GM23338 (cell line): ENCODE measurements around the gene HSPG2. TPM values are rescaled to one million over a fixed set of nuclear protein-coding genes. Genes with fewer than 3 reads are reported as not detected.

ENCODE experiments used
- ATAC-seq: fragments of 200-7000 bp; cut with Tn5 transposase; 3 replicates; pipeline ENCODE4 v1.9.1; 2020
- DNase-seq: peaks from one replicate; pipeline ENCODE4 v3.0.0-alpha.2; 2015; ENCODE audit warnings: low spot score
- H2AFZ ChIP-seq: fragments of 200-600 bp; sonication (generic); 2 replicates; pipeline ENCODE4 v1.8.0; 2016; ENCODE audit warnings: antibody characterized with exemption, mild to moderate bottlenecking, moderate library complexity
- H3F3A ChIP-seq: fragments of 200-600 bp; sonication (generic); replicated peaks from 2 replicates; pipeline ENCODE4 v1.8.0; 2017; ENCODE audit warnings: antibody characterized with exemption, mixed run types, low read depth
- H3K27ac ChIP-seq: fragments of 200-600 bp; sonication (generic); 2 replicates; pipeline ENCODE4 v1.6.1; 2016; ENCODE audit warnings: low read depth
- H3K27me3 ChIP-seq: fragments of 200-600 bp; sonication (generic); 2 replicates; pipeline ENCODE4 v1.8.0; 2016; ENCODE audit warnings: mild to moderate bottlenecking, mixed run types, moderate library complexity; ENCODE audit not compliant: insufficient read depth
- H3K36me3 ChIP-seq: fragments of 200-600 bp; sonication (generic); 2 replicates; pipeline ENCODE4 v1.8.0; 2016; ENCODE audit warnings: mild to moderate bottlenecking; ENCODE audit not compliant: insufficient read depth
- H3K4me1 ChIP-seq: fragments of 200-600 bp; sonication (generic); 2 replicates; pipeline ENCODE4 v1.8.0; 2016; ENCODE audit warnings: mild to moderate bottlenecking, moderate library complexity; ENCODE audit not compliant: insufficient read depth
- H3K4me2 ChIP-seq: fragments of 200-600 bp; sonication (generic); 2 replicates; pipeline ENCODE4 v1.7.1; 2017; ENCODE audit warnings: mixed run types
- H3K4me3 ChIP-seq: fragments of 200-600 bp; sonication (generic); 2 replicates; pipeline ENCODE4 v1.6.1; 2016; ENCODE audit warnings: mixed run types
- H3K79me2 ChIP-seq: fragments of 200-600 bp; sonication (generic); replicated peaks from 2 replicates; pipeline ENCODE4 v1.8.0; 2017; ENCODE audit warnings: mild to moderate bottlenecking; ENCODE audit not compliant: insufficient read depth
- H3K9me2 ChIP-seq: fragments of 200-600 bp; sonication (generic); 2 replicates; pipeline ENCODE4 v1.8.0; 2017; ENCODE audit not compliant: insufficient read depth
- H4K20me1 ChIP-seq: fragments of 200-600 bp; sonication (generic); replicated peaks from 2 replicates; pipeline ENCODE4 v1.8.0; 2017; ENCODE audit warnings: mild to moderate bottlenecking; ENCODE audit not compliant: insufficient read depth
- H3K27ac Mint-ChIP-seq: 2 replicates; pipeline ENCODE4 v1.8.0; 2020; ENCODE audit warnings: inconsistent platforms, mild to moderate bottlenecking, moderate library complexity, mixed read lengths
- H3K27me3 Mint-ChIP-seq: 3 replicates; pipeline ENCODE4 v1.8.0; 2022; ENCODE audit warnings: low read depth, mild to moderate bottlenecking, moderate library complexity, mixed read lengths, inconsistent platforms; ENCODE audit not compliant: insufficient read depth, poor library complexity
- H3K36me3 Mint-ChIP-seq: 3 replicates; pipeline ENCODE4 v1.8.0; 2021; ENCODE audit warnings: low read depth, mild to moderate bottlenecking, inconsistent platforms, moderate library complexity, mixed read lengths
- H3K4me1 Mint-ChIP-seq: 3 replicates; pipeline ENCODE4 v1.8.0; 2020; ENCODE audit warnings: mild to moderate bottlenecking, inconsistent platforms, mixed read lengths
- H3K4me3 Mint-ChIP-seq: 3 replicates; pipeline ENCODE4 v1.8.0; 2021; ENCODE audit warnings: moderate library complexity, mild to moderate bottlenecking, inconsistent platforms, mixed read lengths
- H3K9me3 Mint-ChIP-seq: 3 replicates; pipeline ENCODE4 v1.8.0; 2020; ENCODE audit warnings: moderate library complexity, mild to moderate bottlenecking, inconsistent platforms, mixed read lengths
- CREB1 ChIP-seq: fragments of 250-450 bp; sonication (Bioruptor Pico); IDR thresholded peaks from 2 replicates; pipeline ENCODE4 v1.5.0; 2020; ENCODE audit warnings: low read depth, mild to moderate bottlenecking, moderate library complexity
- EZH2phosphoT487 ChIP-seq: fragments of 200-600 bp; sonication (generic); IDR thresholded peaks from one replicate; pipeline ENCODE4 v1.8.1; 2018; ENCODE audit warnings: antibody characterized with exemption; ENCODE audit not compliant: unreplicated experiment
- JUNB ChIP-seq: IDR thresholded peaks from one replicate; pipeline ENCODE4 v1.6.1; 2016; ENCODE audit warnings: antibody characterized with exemption; ENCODE audit not compliant: unreplicated experiment
- ZNF331 ChIP-seq: fragments of 250-450 bp; sonication (Bioruptor Pico); IDR thresholded peaks from 2 replicates; pipeline ENCODE4 v1.5.0; 2020; ENCODE audit warnings: low read depth, mild to moderate bottlenecking, moderate library complexity
- polyA plus RNA-seq: library from polyadenylated mRNA; unstranded; fragments of >200 nt; fragmentation: Nextera tagmentation; extraction: Ambion mirVana; gene quantifications from 2 replicates; pipeline ENCODE4 v1.2.1, GENCODE V29; 2016
- total RNA-seq: library from RNA; depleted of rRNA; stranded (reverse); fragments of >200 nt; shearing (Covaris generic); gene quantifications from 2 replicates; pipeline ENCODE4 v1.2.3, GENCODE V29; 2014
- TF ChIP-seq, protein P1 (sequence below): IDR thresholded peaks from one replicate; pipeline ENCODE4 v1.6.1; 2018; ENCODE audit warnings: antibody characterized with exemption; ENCODE audit not compliant: unreplicated experiment
- TF ChIP-seq, protein P2 (sequence below): fragments of 250-450 bp; sonication (Bioruptor Pico); IDR thresholded peaks from 2 replicates; pipeline ENCODE4 v1.5.0; 2020; ENCODE audit warnings: mild to moderate bottlenecking, moderate library complexity

Gene HSPG2
- total and polyA plus RNA-seq, 2 experiments from 2014 or later: 14.9 to 70.8 TPM

DNA sequence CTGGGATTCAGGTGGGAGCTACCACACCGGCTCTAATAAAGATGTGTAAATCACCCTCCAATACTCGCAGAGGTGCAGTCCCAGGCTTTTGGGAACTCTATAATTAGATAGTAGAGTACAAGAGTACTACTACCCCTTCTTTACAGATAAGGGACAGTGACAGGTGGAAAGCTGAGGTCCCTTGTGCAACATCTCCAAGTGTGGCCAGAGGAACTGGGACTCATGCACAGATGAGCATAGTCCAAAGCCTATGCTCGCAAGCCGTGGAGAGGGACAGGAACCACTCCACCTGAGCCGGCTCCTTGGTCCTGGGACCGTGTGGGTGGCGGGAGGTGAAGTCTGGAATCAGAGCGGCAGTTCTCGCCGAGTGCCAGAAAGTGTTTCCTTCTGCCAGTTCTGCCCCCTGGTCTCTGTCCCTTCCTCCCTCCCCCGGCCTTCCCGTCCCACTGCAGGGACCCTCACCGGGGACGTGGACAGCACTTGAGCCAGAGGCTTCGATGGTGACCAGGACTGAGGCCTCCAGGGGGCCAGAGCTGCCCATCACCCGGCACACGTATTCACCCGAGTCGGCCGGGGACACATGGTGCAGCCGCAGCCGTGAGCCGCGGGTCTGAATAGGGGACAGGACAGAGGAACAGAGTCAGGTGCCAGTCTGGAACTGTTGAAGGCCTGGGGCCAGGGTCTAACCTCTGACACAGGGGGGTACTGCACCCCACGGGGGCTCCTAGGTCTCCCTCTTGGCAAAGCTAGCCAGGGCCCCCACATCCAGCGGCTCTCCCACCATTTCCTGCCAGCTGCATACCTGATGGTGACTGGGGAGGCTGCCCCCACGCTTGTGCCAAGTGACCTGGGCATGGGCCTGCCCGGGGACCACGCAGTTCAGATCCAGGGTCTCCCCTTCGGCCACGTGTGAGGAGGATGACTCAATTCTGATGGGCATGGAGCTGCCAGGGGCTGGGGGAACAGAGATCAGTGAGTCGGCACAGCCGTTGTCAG, 91.2 kb downstream of the HSPG2 start:
- Mint-ChIP-seq H3K27ac (no peak overlapping the region), H3K4me1 (no peaks in the 10 kb centered on the region), H3K4me3 (no peak overlapping the region), H3K27me3 (peaks cover 4% of the 10 kb centered on the region), H3K36me3 (peaks cover 17% of the 10 kb centered on the region), H3K9me3 (no peaks in the 10 kb centered on the region)
- Histone ChIP-seq H3K36me3 (no peaks in the 10 kb centered on the region), H3K27me3 (no peaks in the 10 kb centered on the region), H3K79me2 (no peaks in the 10 kb centered on the region), H3F3A (no peaks in the 10 kb centered on the region), H4K20me1 (no peaks in the 10 kb centered on the region), H3K27ac (no peak overlapping the region), H3K4me1 (no peaks in the 10 kb centered on the region), H3K4me2 (no peak overlapping the region), H2AFZ (no peak overlapping the region), H3K9me2 (no peaks in the 10 kb centered on the region), H3K4me3 (no peak overlapping the region)
- no peak for ATAC-seq
- DNase-seq: no peak
- TF ChIP-seq CREB1: no peak
- TF ChIP-seq, protein P1, sequence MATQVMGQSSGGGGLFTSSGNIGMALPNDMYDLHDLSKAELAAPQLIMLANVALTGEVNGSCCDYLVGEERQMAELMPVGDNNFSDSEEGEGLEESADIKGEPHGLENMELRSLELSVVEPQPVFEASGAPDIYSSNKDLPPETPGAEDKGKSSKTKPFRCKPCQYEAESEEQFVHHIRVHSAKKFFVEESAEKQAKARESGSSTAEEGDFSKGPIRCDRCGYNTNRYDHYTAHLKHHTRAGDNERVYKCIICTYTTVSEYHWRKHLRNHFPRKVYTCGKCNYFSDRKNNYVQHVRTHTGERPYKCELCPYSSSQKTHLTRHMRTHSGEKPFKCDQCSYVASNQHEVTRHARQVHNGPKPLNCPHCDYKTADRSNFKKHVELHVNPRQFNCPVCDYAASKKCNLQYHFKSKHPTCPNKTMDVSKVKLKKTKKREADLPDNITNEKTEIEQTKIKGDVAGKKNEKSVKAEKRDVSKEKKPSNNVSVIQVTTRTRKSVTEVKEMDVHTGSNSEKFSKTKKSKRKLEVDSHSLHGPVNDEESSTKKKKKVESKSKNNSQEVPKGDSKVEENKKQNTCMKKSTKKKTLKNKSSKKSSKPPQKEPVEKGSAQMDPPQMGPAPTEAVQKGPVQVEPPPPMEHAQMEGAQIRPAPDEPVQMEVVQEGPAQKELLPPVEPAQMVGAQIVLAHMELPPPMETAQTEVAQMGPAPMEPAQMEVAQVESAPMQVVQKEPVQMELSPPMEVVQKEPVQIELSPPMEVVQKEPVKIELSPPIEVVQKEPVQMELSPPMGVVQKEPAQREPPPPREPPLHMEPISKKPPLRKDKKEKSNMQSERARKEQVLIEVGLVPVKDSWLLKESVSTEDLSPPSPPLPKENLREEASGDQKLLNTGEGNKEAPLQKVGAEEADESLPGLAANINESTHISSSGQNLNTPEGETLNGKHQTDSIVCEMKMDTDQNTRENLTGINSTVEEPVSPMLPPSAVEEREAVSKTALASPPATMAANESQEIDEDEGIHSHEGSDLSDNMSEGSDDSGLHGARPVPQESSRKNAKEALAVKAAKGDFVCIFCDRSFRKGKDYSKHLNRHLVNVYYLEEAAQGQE: no peak

DNA sequence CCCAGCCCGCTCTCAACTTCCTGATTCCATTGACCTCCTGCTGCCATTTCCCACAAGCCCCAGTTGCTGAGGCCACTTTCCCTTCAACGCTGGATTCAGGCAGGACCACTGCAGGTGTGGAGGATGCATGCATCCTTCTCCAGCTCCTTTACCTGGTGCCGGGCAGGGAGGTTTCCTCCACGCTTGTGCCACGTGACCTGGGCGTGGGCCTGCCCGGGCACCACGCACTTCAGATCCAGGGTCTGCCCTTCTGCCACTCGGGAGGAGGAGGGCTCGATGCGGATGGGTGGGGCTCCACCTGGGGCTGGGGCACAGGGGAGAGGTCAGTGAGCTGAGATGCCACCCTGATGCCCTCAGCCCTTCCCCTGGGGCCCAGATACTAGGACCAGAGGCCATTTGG, 93.1 kb downstream of the HSPG2 start:
- no peaks in the 10 kb centered on the region for H3K9me3 Mint-ChIP-seq
- Histone ChIP-seq H3K27me3 (no peaks in the 10 kb centered on the region), H3F3A (no peaks in the 10 kb centered on the region), H3K36me3 (no peaks in the 10 kb centered on the region), H3K4me3 (no peak overlapping the region), H3K9me2 (no peaks in the 10 kb centered on the region), H3K4me2 (no peak overlapping the region), H3K4me1 (no peaks in the 10 kb centered on the region), H3K27ac (no peak overlapping the region), H4K20me1 (no peaks in the 10 kb centered on the region), H3K79me2 (no peaks in the 10 kb centered on the region), H2AFZ (no peak overlapping the region)
- ATAC-seq (no peak), DNase-seq (no peak)
- peaks cover 4% of the 10 kb centered on the region for H3K27me3 Mint-ChIP-seq
- H3K4me1 Mint-ChIP-seq: no peaks in the 10 kb centered on the region
- peaks cover 18% of the 10 kb centered on the region for H3K36me3 Mint-ChIP-seq
- no peak overlapping the region for H3K4me3 Mint-ChIP-seq
- no peak overlapping the region for H3K27ac Mint-ChIP-seq
- TF ChIP-seq, protein P2, sequence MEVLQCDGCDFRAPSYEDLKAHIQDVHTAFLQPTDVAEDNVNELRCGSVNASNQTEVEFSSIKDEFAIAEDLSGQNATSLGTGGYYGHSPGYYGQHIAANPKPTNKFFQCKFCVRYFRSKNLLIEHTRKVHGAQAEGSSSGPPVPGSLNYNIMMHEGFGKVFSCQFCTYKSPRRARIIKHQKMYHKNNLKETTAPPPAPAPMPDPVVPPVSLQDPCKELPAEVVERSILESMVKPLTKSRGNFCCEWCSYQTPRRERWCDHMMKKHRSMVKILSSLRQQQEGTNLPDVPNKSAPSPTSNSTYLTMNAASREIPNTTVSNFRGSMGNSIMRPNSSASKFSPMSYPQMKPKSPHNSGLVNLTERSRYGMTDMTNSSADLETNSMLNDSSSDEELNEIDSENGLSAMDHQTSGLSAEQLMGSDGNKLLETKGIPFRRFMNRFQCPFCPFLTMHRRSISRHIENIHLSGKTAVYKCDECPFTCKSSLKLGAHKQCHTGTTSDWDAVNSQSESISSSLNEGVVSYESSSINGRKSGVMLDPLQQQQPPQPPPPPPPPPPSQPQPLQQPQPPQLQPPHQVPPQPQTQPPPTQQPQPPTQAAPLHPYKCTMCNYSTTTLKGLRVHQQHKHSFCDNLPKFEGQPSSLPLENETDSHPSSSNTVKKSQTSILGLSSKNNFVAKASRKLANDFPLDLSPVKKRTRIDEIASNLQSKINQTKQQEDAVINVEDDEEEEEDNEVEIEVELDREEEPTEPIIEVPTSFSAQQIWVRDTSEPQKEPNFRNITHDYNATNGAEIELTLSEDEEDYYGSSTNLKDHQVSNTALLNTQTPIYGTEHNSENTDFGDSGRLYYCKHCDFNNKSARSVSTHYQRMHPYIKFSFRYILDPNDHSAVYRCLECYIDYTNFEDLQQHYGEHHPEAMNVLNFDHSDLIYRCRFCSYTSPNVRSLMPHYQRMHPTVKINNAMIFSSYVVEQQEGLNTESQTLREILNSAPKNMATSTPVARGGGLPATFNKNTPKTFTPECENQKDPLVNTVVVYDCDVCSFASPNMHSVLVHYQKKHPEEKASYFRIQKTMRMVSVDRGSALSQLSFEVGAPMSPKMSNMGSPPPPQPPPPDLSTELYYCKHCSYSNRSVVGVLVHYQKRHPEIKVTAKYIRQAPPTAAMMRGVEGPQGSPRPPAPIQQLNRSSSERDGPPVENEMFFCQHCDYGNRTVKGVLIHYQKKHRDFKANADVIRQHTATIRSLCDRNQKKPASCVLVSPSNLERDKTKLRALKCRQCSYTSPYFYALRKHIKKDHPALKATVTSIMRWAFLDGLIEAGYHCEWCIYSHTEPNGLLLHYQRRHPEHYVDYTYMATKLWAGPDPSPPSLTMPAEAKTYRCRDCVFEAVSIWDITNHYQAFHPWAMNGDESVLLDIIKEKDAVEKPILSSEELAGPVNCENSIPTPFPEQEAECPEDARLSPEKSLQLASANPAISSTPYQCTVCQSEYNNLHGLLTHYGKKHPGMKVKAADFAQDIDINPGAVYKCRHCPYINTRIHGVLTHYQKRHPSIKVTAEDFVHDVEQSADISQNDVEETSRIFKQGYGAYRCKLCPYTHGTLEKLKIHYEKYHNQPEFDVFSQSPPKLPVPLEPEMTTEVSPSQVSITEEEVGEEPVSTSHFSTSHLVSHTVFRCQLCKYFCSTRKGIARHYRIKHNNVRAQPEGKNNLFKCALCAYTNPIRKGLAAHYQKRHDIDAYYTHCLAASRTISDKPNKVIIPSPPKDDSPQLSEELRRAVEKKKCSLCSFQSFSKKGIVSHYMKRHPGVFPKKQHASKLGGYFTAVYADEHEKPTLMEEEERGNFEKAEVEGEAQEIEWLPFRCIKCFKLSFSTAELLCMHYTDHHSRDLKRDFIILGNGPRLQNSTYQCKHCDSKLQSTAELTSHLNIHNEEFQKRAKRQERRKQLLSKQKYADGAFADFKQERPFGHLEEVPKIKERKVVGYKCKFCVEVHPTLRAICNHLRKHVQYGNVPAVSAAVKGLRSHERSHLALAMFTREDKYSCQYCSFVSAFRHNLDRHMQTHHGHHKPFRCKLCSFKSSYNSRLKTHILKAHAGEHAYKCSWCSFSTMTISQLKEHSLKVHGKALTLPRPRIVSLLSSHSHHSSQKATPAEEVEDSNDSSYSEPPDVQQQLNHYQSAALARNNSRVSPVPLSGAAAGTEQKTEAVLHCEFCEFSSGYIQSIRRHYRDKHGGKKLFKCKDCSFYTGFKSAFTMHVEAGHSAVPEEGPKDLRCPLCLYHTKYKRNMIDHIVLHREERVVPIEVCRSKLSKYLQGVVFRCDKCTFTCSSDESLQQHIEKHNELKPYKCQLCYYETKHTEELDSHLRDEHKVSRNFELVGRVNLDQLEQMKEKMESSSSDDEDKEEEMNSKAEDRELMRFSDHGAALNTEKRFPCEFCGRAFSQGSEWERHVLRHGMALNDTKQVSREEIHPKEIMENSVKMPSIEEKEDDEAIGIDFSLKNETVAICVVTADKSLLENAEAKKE (CRISPR knock-in tag): no peak
- no peak for TF ChIP-seq JUNB
- TF ChIP-seq ZNF331 (CRISPR knock-in tag): no peak
- TF ChIP-seq EZH2phosphoT487: no peak
- TF ChIP-seq, protein P1: no peak
